ENCODE measurements around the gene GOLT1A.
A peak's percentile ranks its signal among the peaks of the same experiment; 100 is the strongest.

GOLT1A gene

GRCh38 chr1:204153667-204154066 is 60.1 kb downstream of the GOLT1A start:
- DNase-seq = no peak

DNA sequence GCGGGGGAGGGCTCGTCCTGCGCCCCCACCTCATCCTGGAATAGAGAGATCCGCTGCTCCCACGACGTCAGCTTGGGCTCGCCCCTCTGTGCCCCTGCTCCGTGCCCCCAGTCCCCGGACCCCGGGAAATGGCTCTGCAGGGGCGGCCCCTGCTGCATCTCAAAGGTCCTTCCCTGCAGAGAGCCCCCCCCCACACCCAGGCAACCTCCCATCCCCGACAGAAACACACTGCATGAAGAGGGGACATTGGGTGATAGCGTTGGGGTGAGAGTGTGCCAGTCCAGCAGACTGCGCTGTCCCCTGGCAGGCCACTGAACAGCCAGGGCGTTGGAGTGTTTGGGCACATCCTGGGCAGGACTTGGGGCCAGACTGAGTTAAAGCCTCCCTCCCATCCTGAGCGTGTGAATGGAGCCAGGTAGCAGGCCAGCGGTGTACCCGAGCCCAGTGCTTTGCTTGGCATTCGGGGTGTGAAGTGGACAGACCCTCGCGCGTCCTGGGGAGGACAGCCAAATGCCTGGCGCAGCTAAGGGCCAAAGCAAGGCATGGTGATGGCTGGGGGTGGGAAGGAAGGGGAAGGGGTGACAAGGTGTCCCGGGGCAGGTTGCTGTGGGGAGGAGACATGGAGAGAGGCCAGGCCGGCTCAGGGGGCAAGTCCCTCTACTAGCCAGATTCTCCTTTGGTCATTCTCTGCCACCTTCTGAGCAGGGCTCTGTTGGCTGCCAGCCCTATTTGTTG is 61.3 kb downstream of the GOLT1A start:
- DNase-seq = no peak

DNA sequence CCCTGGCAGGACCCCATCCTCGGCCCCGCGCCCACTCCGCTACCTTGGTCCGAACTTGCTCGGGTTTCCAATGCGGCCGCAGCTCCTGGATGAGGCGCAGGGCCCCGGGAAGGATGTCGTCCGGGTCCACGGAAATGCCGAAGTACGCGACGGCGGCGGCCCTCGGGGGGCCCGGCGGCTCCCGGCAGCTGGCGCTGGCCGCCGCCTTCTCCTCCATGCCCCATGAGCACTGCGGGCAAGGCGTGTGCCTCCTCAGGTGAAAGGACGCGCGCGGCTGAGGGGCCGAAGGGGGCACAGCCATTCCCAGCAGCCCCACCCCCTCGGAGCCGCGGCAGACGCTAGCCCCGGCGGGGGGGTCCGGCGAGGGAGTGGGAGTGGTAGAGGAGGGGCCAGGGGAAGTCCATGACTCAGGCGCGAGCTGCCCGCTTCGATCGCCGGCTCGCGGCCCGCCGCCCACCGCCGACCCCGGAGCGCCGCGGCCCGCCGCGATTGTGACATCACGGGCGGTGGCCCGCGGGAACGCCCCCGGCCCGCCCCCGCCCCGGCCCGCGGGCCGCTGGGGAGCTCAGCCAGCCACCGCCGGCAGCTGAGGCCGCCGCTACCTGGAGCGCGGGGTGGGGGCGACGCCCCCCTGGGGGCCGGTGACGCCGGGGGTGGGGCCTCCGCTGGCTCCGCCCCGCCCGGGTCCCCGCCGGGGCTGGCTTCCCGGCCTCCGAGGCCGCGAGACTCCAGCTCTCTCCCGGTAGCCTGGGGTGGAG is 62.1 kb downstream of the GOLT1A start, which contains the start of gene ETNK2:
Gene ETNK2, minus strand, starts transcription at position 493 of the 758 bp plus-strand sequence. Its CDS starts 192 bp downstream, at position 301.
- DNase-seq = peak; percentile 83

DNA sequence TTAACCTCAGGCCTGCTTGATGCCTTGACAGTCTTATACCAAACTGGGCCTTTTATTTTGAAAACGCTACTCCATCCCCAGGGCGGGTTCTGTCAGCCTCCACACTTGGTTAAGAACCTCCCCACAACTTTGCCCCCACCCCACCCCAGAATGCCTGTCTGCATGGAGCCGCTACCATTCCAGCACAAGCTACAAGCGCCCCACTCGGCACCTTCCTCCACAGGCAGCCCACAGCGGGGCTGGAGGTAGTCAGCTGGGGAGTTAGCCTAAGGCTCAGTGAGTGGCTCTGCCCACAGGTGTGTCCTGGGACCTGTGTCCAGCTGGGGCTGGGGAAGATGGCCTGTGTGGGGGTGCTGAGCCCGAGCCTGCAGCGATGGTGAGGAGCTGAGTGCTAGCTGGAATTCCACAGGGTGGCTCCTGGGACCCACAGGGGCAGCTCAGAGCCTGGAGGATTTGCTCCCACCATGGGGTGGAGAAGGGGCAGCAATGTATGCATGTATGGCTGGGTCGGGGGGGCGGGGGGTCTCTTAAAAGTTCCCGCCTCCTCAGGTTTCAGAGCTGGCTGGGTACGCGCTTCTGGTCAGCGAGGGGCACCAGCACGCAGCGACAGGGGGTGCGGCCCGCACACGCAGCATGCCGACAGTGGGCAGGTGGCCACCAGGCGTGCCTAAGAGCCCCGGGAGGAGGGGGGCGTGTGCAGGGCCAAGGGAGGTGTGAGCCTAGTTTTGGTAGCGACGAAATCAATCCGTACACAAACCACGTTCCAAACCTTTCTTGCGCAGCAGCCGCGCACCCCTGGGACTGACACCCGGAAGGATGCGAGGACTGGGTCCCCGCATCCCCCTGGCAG is 62.9 kb downstream of the GOLT1A start:
- no peak for DNase-seq

GRCh38 chr1:204149635-204150565 is 63.9 kb downstream of the GOLT1A start:
- no peak for DNase-seq

DNA sequence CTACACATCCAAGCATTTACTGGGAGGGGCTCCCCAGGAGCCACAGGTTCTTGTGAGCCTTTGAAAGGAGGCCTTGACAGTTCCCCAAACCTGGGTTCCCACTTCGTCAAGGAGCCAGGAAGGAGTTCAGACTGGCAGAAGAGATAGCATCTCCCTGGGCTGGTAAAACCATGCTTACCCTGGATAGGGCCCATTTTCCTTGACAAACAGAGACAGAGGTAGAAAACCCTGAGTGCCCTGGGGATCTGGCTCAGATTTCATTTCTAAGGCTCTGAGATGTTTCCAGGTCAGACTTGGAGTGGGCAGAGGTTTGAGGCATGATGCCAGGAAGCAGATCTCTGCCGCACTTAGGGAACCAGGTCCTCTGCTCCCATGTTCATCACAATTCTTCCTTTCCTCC is 64.7 kb downstream of the GOLT1A start:
- no peak for DNase-seq

All from NCI-H1105 treated with DMSO at 0.1 percent for 48 hours (cell line).